ENCODE data around the gene ATP6AP2.
"Not testable (repeated sequence)": the region's sequence is repeated elsewhere in the genome, so short reads cannot be mapped to it uniquely, and the experiment has no call there.

ATP6AP2 gene

DNA sequence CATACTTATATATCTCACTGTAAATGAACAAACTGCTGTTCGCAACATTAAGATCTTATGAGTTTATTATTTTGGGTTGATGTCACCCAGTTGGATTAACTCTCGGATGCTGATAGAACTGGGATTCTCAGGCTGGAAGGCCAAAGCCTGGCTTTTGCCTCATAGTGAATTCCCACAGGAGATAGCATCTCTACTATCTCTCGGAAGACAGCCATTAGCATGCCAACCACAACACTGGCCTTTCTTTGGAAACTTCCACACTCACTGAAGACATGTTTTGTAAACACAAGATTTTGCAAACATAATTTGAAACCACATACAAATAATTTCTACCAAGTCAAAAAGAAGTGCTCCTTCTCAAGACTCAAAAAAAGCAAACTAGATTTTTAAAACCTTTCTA lies 4.5 kb upstream of the ATP6AP2 start:
- Histone ChIP-seq H3K4me1 (ENCODE audit: control insufficient read depth in 1 of 2, insufficient read depth in 1 of 2, low read depth in 1 of 2, low read length in 1 of 2) (peaks cover 46 to 54% of the 10 kb centered on the region in 2 experiments), H3K4me3 (ENCODE audit: low read depth in 1 of 2, low read length in 1 of 2) (no peak overlapping the region), H3K36me3 (no peaks in the 10 kb centered on the region), H3K27me3 (no peaks in the 10 kb centered on the region), H3K9me3 (no peaks in the 10 kb centered on the region), H3K27ac (peak overlapping the region; percentile 38)
- TF ChIP-seq, protein P1, sequence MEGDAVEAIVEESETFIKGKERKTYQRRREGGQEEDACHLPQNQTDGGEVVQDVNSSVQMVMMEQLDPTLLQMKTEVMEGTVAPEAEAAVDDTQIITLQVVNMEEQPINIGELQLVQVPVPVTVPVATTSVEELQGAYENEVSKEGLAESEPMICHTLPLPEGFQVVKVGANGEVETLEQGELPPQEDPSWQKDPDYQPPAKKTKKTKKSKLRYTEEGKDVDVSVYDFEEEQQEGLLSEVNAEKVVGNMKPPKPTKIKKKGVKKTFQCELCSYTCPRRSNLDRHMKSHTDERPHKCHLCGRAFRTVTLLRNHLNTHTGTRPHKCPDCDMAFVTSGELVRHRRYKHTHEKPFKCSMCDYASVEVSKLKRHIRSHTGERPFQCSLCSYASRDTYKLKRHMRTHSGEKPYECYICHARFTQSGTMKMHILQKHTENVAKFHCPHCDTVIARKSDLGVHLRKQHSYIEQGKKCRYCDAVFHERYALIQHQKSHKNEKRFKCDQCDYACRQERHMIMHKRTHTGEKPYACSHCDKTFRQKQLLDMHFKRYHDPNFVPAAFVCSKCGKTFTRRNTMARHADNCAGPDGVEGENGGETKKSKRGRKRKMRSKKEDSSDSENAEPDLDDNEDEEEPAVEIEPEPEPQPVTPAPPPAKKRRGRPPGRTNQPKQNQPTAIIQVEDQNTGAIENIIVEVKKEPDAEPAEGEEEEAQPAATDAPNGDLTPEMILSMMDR (IDR thresholded peaks at IDR 0.05), result no peak

- no peaks in the 10 kb centered on the region for H3K9me3 ChIP-seq
- H3K27ac ChIP-seq, result peak overlapping the region; percentile 95
- H3K27me3 ChIP-seq, result no peaks in the 10 kb centered on the region
- H3K4me3 ChIP-seq (ENCODE audit: low read depth in 1 of 2, low read length in 1 of 2), result peak overlapping the region; percentile 31 to 67
- TF ChIP-seq, protein P1 (IDR thresholded peaks at IDR 0.05), result no peak
- no peaks in the 10 kb centered on the region for H3K36me3 ChIP-seq
- peaks cover 50 to 64% of the 10 kb centered on the region in 2 experiments for H3K4me1 ChIP-seq (ENCODE audit: control insufficient read depth in 1 of 2, insufficient read depth in 1 of 2, low read depth in 1 of 2, low read length in 1 of 2)
Measured at GRCh38 chrX:40578039-40578695, 2.6 kb upstream of the ATP6AP2 start.

DNA sequence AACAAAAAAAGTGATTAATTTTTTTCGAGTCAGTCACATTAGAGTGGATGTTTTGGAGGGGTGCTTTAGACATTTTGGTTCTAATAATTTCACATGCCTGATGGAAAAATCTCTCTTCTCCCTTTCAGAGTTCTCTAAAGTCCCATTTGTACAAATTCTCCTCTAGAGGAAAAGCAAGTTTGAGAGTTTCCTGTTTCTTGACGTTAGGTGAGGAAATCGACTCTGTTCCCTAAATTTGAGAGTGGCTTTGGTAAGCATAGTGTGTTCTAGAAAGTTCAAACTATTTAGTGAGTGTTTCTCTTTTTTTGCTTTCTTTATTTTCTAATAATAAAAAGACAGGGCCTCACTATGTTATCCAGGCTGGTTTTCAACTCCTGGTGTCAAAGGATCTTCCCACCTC lies 1.6 kb upstream of the ATP6AP2 start:
- TF ChIP-seq, protein P1 (IDR thresholded peaks at IDR 0.05), result no peak
- Histone ChIP-seq H3K4me1 (ENCODE audit: control insufficient read depth in 1 of 2, insufficient read depth in 1 of 2, low read depth in 1 of 2, low read length in 1 of 2) (peaks cover 50 to 64% of the 10 kb centered on the region in 2 experiments), H3K27me3 (no peaks in the 10 kb centered on the region), H3K9me3 (no peaks in the 10 kb centered on the region), H3K27ac (peak overlapping the region; percentile 95), H3K36me3 (no peaks in the 10 kb centered on the region), H3K4me3 (ENCODE audit: low read depth in 1 of 2, low read length in 1 of 2) (peak overlapping the region; percentile 67 to 76)

DNA sequence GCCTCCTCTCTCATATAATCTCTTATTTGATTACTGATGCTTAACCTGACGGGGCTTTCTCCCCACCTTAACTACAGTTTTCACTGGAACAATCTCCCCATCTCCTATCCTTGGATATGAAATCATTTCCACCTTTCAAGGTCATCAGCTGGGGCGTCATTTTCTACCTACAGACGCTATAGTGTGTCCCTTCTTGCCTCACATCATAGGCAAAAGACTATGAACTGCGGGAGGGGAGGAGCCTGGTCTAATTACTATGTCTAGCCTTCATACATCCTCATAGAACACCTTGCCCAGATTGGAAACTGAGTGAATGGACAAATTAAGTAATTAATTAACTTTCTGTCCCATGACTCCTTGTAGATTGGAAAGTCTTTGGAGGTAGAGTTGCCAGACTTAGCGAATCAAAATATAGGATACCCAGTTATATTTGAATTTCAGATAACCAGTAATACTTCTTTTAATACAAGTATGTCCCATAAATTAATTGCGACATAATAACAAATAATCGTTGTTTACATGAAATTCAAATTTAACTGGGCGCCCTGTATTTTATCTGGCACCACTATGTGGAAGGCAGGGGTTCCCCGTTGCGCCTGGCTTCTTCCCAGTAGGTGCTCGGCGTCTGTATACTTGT lies 752 bp upstream of the ATP6AP2 start:
- Histone ChIP-seq H3K27me3 (no peaks in the 10 kb centered on the region), H3K9me3 (no peaks in the 10 kb centered on the region), H3K36me3 (no peaks in the 10 kb centered on the region), H3K4me1 (ENCODE audit: control insufficient read depth in 1 of 2, insufficient read depth in 1 of 2, low read depth in 1 of 2, low read length in 1 of 2) (peaks cover 50 to 64% of the 10 kb centered on the region in 2 experiments), H3K4me3 (ENCODE audit: low read depth in 1 of 2, low read length in 1 of 2) (peak overlapping the region; percentile 67 to 76), H3K27ac (peak overlapping the region; percentile 95)
- TF ChIP-seq, protein P1 (IDR thresholded peaks at IDR 0.05), result no peak

DNA sequence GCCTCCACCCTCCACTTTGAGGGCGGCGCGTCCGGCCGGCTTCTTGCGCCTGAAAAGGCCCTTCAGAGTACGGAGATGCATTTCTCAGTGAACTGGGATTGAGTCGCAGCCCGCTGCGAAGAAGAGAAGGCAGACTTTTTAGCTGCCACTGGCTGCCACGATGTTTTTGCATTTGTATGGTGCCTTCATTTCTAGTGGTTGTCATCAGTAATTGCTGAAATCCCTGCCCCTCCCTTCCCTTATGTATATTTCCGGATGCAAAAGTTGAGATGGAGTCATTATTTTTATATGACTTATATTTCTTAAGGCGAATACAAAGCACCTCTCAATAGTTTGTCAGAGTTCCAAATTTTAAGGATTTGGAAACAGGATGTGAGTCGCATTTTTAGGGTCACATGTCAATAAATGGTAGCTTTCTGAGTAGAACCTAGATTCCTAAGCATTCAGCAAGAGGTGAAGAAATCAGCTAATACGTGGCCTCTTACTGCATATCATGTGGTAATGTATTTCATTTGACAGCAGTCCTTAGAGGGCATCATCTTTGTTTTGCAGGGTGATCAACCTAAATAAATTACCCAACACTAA lies 658 bp downstream of the ATP6AP2 start:
- no peaks in the 10 kb centered on the region for H3K9me3 ChIP-seq
- H3K27me3 ChIP-seq, result no peaks in the 10 kb centered on the region
- TF ChIP-seq, protein P1 (IDR thresholded peaks at IDR 0.05), result no peak
- H3K27ac ChIP-seq, result peak overlapping the region; percentile 95
- H3K36me3 ChIP-seq, result no peaks in the 10 kb centered on the region
- H3K4me1 ChIP-seq (ENCODE audit: control insufficient read depth in 1 of 2, insufficient read depth in 1 of 2, low read depth in 1 of 2, low read length in 1 of 2), result peaks cover 45 to 58% of the 10 kb centered on the region in 2 experiments
- H3K4me3 ChIP-seq (ENCODE audit: low read depth in 1 of 2, low read length in 1 of 2), result peak overlapping the region; percentile 67 to 76

- H3K36me3 ChIP-seq, H3K9me3 ChIP-seq, H3K27me3 ChIP-seq: not testable (repeated sequence)
- Histone ChIP-seq H3K4me3 (ENCODE audit: low read depth in 1 of 2, low read length in 1 of 2) (peak overlapping the region in 1 of 2 experiments; percentile 76), H3K4me1 (ENCODE audit: control insufficient read depth in 1 of 2, insufficient read depth in 1 of 2, low read depth in 1 of 2, low read length in 1 of 2) (peaks cover 40 to 50% of the 10 kb centered on the region in 2 experiments), H3K27ac (peak overlapping the region; percentile 95)
Measured at GRCh38 chrX:40582178-40582577, 1.4 kb downstream of the ATP6AP2 start.
